Activated CD4-positive, alpha-beta T cell treated with anti-CD3 and anti-CD28 coated beads for 36 hours (primary cell): ENCODE measurements around the gene MGLL. TPM values are rescaled to one million over a fixed set of nuclear protein-coding genes. Genes with fewer than 3 reads are reported as not detected.

Source experiments
- ATAC-seq: fragments of 200-7000 bp; cut with Tn5 transposase; one replicate; pipeline ENCODE4 v1.10.0; 2021; ENCODE audit warnings: mild to moderate bottlenecking, moderate library complexity
- CTCF ChIA-PET: fragments of 350-600 bp; sonication (Branson Sonifier 250); formaldehyde crosslinking; loops from one replicate; lab custom pipeline; 2021; ENCODE audit warnings: antibody characterized with exemption; lab: Charles Lee
- POLR2A ChIA-PET: fragments of 350-600 bp; sonication (Branson Sonifier 250); formaldehyde crosslinking; loops from one replicate; lab custom pipeline; 2021; ENCODE audit warnings: antibody characterized with exemption, inconsistent platforms; lab: Charles Lee
- DNase-seq: peaks from one replicate; pipeline ENCODE4 v3.0.0-alpha.2; 2020
- H3K27ac Mint-ChIP-seq: one replicate; pipeline ENCODE4 v1.8.0; 2021; ENCODE audit warnings: mixed read lengths
- H3K27me3 Mint-ChIP-seq: one replicate; pipeline ENCODE4 v1.8.0; 2021; ENCODE audit warnings: mixed read lengths
- H3K36me3 Mint-ChIP-seq: one replicate; pipeline ENCODE4 v1.8.0; 2021; ENCODE audit warnings: low read depth, mixed read lengths
- H3K4me1 Mint-ChIP-seq: one replicate; pipeline ENCODE4 v1.8.0; 2021; ENCODE audit warnings: mixed read lengths
- H3K4me3 Mint-ChIP-seq: one replicate; pipeline ENCODE4 v1.8.0; 2021; ENCODE audit warnings: mild to moderate bottlenecking, moderate library complexity, mixed read lengths
- H3K9me3 Mint-ChIP-seq: one replicate; pipeline ENCODE4 v1.8.0; 2021; ENCODE audit warnings: low read depth, mixed read lengths
- intact Hi-C, 2 experiments: fragments of 100-400 bp; cut with DNase I in 1 of 2; cut with micrococcal nuclease in 1 of 2; formaldehyde crosslinking; loops; one replicate each; pipeline versions ENCODE4 v1.14.2 to v1.15.1; 2022 to 2024; cut with DNase I, micrococcal nuclease
- total RNA-seq, 2 experiments: library from RNA; stranded (reverse); gene quantifications; one replicate each; pipeline ENCODE4 v1.2.3, GENCODE V29; 2021

MGLL gene
- total RNA-seq, 2 experiments from 2014 or later = 0.49 to 0.50 TPM

DNA sequence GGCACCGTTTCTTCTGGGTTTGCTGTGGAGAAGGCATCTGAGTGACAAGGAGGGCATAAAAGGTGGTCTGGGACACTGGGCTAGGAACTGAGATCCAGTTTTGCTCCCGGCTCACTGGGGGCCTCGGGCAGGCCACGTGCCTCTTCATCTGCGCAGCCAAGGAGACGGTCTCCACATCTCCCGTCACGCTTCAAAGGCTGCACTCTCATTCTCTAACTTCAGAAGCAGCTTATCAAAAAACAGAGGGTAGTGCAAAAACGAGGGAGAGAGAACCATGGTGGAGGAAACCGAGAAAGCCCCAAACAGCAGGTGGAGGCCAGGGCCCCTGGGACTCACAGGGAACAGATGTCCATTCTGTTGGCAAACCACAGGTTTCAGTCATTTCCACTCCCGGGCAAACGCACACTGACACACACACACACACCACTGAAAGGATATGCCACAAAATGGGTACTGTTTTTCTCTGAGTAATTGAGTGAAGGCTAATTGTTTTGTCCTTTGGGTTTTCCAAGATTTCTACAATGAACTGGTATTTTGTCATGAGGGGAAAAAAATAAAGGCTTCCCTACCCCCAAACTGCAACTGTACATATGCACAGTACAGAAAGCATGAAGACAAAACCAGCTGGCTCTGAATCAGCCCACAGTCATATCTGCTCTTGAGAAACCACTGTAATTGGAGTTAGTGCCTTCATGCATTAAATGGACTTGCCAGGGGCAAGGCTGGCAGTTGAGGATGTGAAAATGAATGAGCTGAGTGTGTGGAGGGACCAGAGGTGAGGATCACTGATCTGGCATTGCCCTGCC is 71.9 kb downstream of the MGLL start:
- ChIA-PET CTCF (interaction anchor here (0.6 to 1.0 kb wide), 3 partner anchors 11 to 224 kb away, joined by 3 read pairs; no protein-coding TSS in a partner anchor), POLR2A (no interaction called here)
- DNase-seq (peak; percentile 31), ATAC-seq (peak; percentile 65)
- Mint-ChIP-seq H3K9me3 (no peaks in the 10 kb centered on the region), H3K4me1 (peaks cover 24% of the 10 kb centered on the region), H3K27ac (no peak overlapping the region), H3K27me3 (peaks cover 9% of the 10 kb centered on the region), H3K36me3 (no peaks in the 10 kb centered on the region), H3K4me3 (no peak overlapping the region)
- intact Hi-C loops = no loop called here

DNA sequence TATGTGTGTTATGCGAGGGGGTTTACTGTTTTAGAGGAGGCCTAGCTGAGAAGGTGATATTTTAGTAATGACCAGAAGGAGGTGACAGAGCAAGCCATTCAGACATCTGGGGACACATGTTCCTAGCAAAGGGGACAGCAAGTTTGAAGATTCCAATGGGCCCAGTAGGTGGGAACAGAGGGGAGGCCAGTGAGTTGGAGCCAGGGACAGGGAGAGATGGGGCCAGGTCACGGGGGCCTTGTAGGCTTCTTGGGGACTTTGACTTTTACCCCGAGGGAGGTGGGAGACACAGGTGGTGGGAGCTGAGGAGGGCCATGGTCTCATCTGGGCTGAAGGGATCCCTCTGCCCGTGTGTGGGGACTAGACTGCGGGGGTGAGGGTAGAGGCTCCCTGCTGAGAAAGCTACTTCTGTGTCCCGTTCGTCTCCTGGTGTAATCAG is 72.5 kb downstream of the MGLL start:
- intact Hi-C loops = no loop called here
- no peak for ATAC-seq
- peaks cover 6% of the 10 kb centered on the region for H3K27me3 Mint-ChIP-seq
- POLR2A ChIA-PET = no interaction called here
- H3K36me3 Mint-ChIP-seq = no peaks in the 10 kb centered on the region
- H3K4me3 Mint-ChIP-seq = no peak overlapping the region
- peaks cover 17% of the 10 kb centered on the region for H3K4me1 Mint-ChIP-seq
- H3K27ac Mint-ChIP-seq = no peak overlapping the region
- no peak for DNase-seq
- H3K9me3 Mint-ChIP-seq = no peaks in the 10 kb centered on the region
- CTCF ChIA-PET = interaction anchor here (1.0 kb wide), 1 partner anchor 81 kb away, joined by 3 read pairs; no protein-coding TSS in a partner anchor

DNA sequence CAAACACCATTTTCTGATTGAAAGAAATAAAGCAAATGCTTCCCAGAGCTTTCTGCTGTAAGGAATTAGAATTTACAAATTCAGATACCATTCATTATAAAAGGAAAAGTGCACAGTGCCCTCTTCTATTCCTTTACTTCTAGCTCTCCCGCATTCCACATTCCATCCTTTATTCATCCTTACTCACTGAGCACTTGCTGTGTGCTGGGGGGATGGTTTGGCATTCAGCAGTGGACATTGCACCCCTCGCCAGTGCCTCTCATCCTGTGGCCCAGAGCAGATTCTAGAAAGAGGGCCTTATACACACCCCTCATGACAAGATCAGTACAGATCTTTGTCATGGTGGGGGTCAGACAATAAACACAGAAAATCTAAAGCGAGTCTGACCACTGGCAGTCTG is 73.0 kb downstream of the MGLL start:
- ATAC-seq (no peak), DNase-seq (no peak)
- no peak overlapping the region for H3K27ac Mint-ChIP-seq
- peaks cover 6% of the 10 kb centered on the region for H3K27me3 Mint-ChIP-seq
- H3K4me1 Mint-ChIP-seq = peaks cover 13% of the 10 kb centered on the region
- ChIA-PET POLR2A (no interaction called here), CTCF (interaction anchor here (1.0 kb wide), 1 partner anchor 82 kb away, joined by 3 read pairs; no protein-coding TSS in a partner anchor)
- intact Hi-C loops = no loop called here
- no peaks in the 10 kb centered on the region for H3K9me3 Mint-ChIP-seq
- H3K4me3 Mint-ChIP-seq = no peak overlapping the region
- no peaks in the 10 kb centered on the region for H3K36me3 Mint-ChIP-seq

DNA sequence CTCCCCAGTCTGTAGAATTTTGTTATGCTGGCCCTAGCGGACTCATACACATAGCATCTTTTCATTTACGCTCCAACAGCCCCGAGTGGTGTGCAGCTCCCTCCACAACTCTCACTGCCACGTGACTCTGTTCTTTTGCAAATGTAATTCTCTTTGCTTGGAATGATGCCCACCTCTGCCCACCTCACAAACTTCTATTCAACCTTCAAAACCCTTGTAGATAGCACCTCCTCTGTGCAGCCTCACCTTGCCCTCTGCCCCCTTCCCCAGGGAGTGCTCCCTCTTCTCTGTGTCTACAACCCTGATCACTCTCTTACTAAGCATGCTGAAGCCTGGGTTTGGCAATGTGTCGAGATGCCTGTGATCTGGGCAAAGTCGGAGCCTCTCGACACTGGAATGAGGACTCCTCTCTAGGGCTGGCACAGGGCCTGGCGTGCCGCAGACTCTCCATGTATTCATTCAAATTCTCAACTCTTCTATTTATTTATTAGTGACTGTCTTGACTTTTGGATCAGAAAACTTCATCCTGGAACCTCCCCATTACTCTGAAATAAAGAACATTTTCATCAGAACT is 73.5 kb downstream of the MGLL start:
- no peaks in the 10 kb centered on the region for H3K9me3 Mint-ChIP-seq
- no peak overlapping the region for H3K4me3 Mint-ChIP-seq
- no peaks in the 10 kb centered on the region for H3K36me3 Mint-ChIP-seq
- DNase-seq (no peak), ATAC-seq (no peak)
- H3K27ac Mint-ChIP-seq = no peak overlapping the region
- CTCF ChIA-PET = no interaction called here
- POLR2A ChIA-PET = no interaction called here
- peaks cover 9% of the 10 kb centered on the region for H3K4me1 Mint-ChIP-seq
- intact Hi-C loops = no loop called here
- H3K27me3 Mint-ChIP-seq = peaks cover 6% of the 10 kb centered on the region

DNA sequence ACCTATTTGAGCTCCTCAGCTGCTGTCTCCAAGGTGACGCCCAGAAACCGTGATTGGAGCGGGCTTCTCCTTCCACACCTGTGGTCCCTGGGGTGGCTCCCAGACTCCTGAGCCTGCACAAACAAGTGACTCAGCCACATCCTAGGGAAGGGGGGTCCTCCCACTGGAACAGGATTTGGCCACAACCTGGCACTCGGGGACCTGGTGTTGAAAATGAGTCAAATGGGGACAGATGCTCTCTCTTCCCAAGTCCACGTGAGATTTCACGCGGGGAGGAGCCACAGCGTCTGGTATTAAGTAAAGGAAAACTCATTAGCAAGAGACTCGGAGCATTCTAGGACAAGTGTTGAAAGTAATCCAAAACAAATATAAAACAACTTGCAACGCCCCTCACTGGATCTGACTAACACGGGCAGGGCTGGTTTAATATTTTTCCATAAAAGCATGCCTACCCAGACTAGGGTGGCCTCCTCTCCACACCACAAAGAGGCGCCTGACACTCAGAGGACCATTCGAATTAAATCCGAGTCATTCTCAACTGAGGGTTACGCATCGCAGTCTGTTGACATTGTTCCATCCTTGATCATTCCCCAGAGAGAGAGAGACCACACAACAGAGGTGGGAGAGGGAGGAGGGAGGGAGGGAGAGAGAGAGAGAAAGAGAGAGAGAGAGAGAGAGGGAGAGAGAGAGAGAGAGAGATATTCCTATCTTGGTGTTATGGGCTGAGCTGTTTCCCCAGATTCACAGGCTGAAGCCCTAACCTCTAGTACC is 74.4 kb downstream of the MGLL start:
- no peak overlapping the region for H3K27ac Mint-ChIP-seq
- ChIA-PET POLR2A (no interaction called here), CTCF (no interaction called here)
- DNase-seq (no peak), ATAC-seq (no peak)
- H3K4me1 Mint-ChIP-seq = peaks cover 9% of the 10 kb centered on the region
- no peaks in the 10 kb centered on the region for H3K9me3 Mint-ChIP-seq
- peaks cover 6% of the 10 kb centered on the region for H3K27me3 Mint-ChIP-seq
- intact Hi-C loops = no loop called here
- no peak overlapping the region for H3K4me3 Mint-ChIP-seq
- H3K36me3 Mint-ChIP-seq = no peaks in the 10 kb centered on the region

DNA sequence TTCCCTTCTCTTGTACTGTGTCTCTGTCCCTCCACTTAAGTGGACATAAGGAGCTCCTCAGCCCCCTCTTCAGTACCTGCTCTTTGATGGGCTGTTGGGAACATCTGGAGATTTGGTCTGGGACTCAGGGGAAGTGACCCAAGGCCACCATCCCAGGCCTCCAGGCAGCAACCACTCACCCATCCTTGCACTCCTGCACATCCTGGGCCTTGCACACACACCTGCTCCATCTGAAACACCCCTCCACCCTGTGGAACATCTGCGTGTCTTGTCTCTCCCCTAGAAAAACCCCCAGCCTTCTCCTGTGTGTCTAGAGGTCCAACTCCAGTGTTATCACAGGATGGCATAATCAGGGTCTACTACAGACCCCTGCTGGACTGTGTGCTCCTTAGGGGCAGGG is 75.2 kb downstream of the MGLL start:
- Mint-ChIP-seq H3K9me3 (no peaks in the 10 kb centered on the region), H3K36me3 (no peaks in the 10 kb centered on the region), H3K27ac (no peak overlapping the region), H3K4me1 (peaks cover 9% of the 10 kb centered on the region), H3K27me3 (peaks cover 6% of the 10 kb centered on the region), H3K4me3 (no peak overlapping the region)
- no peak for ATAC-seq
- intact Hi-C loops = no loop called here
- ChIA-PET CTCF (interaction anchor here (0.6 kb wide), 1 partner anchor 154 kb away, joined by 3 read pairs; no protein-coding TSS in a partner anchor), POLR2A (no interaction called here)
- DNase-seq = no peak

DNA sequence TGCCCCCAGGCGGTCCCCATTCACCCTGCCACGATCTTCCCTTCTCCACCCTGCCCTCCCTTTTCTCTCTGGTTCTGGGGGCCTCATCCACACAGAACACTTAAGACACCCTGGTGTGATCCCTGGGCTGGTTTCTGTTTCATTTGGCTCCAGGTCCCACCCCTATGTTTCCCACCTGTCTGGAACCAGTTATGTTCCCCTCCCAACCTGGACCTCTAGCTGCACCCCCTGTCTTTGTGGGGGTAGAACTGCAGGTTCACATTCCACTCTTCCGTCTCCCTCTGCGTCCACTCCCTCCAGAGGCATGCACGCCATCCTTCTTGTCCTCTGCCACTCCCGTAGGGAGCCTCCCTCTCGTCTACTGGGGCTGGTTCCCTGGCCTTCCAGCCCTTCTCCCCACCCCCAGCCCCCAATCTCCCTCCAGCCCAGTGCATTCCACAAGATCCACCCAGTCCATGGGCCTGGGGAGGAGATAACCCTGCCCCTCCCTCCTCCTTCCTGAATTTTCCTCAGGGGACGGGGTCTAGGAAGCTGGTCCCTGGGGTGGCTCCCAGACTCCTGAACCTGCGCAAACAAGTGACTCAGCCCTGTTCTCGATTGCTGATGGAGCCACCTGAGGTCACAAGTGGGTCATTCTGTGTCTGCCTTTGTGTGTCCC is 75.8 kb downstream of the MGLL start:
- intact Hi-C loops = no loop called here
- ChIA-PET CTCF (interaction anchor here (0.6 kb wide), 1 partner anchor 154 kb away, joined by 3 read pairs; no protein-coding TSS in a partner anchor), POLR2A (no interaction called here)
- peaks cover 9% of the 10 kb centered on the region for H3K4me1 Mint-ChIP-seq
- peaks cover 6% of the 10 kb centered on the region for H3K27me3 Mint-ChIP-seq
- H3K4me3 Mint-ChIP-seq = no peak overlapping the region
- no peaks in the 10 kb centered on the region for H3K9me3 Mint-ChIP-seq
- no peaks in the 10 kb centered on the region for H3K36me3 Mint-ChIP-seq
- no peak overlapping the region for H3K27ac Mint-ChIP-seq
- DNase-seq (no peak), ATAC-seq (no peak)

DNA sequence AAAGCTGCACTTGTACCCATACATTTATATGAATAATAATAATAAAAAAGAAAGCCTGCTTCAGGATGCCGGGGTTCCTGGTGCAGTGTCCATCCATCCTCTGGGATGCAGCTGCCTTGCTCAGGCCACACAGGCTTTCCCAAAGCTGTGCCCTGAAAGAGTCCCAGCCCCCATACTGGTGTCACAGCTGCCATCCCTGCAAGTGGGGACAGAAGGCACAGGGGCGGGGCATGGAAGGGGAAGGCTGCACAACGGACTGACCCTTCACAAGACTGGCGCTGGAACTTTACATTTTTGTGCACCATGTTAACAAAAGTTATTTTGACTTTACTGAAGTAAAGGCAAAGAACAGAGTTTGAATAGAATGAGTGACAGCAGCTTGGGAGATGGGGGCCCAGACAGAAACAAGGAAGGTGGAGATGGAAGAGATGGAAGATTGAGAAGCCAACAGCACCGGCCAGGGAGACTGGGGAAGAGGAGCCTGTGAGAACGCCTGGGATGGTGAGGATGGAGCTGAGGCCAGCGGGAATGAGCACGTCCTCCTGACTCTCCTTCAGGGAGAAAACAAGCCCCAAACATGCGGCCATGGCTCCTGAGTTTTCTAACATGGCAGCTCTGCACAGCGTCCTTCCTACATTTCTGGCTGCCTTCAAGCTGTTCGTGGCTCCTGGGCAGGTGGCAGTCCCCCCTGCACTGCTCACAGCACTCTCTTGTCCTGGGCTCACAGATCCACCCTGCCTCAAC is 76.5 kb downstream of the MGLL start:
- no peak for ATAC-seq
- no peak for DNase-seq
- H3K4me3 Mint-ChIP-seq = no peak overlapping the region
- peaks cover 5% of the 10 kb centered on the region for H3K27me3 Mint-ChIP-seq
- H3K4me1 Mint-ChIP-seq = peaks cover 8% of the 10 kb centered on the region
- CTCF ChIA-PET = no interaction called here
- POLR2A ChIA-PET = no interaction called here
- H3K36me3 Mint-ChIP-seq = no peaks in the 10 kb centered on the region
- no peaks in the 10 kb centered on the region for H3K9me3 Mint-ChIP-seq
- H3K27ac Mint-ChIP-seq = no peak overlapping the region
- intact Hi-C loops = no loop called here

DNA sequence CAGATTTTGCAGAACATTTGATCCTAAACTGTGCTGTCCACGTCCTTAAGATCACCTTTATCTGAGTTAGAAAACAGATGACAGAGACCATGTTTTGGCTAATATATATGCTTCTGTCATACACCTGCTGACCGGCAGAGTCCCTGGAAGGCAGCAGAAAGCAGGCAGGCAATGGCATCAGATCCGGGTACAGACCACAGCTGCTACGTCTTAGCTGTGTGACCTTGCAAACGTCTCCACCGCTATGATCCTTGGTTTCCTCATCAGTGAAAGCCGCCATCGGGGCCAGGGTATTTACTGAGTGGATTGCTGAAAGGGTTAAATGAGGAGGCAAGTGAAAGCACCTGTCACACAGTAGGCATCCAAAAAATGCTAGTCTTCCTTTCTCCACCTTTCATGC is 77.4 kb downstream of the MGLL start:
- no peak overlapping the region for H3K27ac Mint-ChIP-seq
- ATAC-seq = no peak
- H3K27me3 Mint-ChIP-seq = peaks cover 5% of the 10 kb centered on the region
- H3K9me3 Mint-ChIP-seq = no peaks in the 10 kb centered on the region
- no peaks in the 10 kb centered on the region for H3K4me1 Mint-ChIP-seq
- H3K4me3 Mint-ChIP-seq = no peak overlapping the region
- intact Hi-C loops = no loop called here
- no peaks in the 10 kb centered on the region for H3K36me3 Mint-ChIP-seq
- DNase-seq = no peak
- ChIA-PET POLR2A (no interaction called here), CTCF (no interaction called here)

DNA sequence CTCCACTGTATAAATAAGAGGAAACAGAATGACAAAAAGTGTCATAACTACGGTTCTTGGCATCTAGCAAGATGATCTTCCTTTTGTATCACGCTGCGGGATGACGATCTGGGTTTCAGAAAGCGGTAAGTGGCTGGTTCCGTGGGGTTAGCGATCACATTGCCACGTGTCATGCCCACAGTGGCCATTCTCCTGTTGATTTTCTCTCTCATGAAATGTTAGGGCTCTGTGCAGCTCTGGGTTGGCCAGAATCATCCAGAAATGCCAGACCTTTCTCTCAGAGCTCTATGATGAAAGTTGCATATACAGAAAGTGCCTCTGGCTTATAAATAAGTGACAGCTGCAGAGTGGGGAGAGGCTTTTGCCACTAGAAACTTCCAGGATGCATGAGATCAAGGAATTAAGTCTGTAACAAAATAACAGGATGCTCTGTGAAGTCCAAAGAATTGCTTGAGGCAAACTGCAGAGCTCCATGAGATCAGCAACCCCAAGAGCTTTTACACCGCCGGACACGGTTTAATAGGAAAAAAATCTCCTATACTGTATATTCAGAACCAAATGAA is 78.0 kb downstream of the MGLL start:
- POLR2A ChIA-PET = no interaction called here
- Mint-ChIP-seq H3K27ac (no peak overlapping the region), H3K4me3 (no peak overlapping the region), H3K27me3 (no peaks in the 10 kb centered on the region), H3K36me3 (no peaks in the 10 kb centered on the region), H3K4me1 (no peaks in the 10 kb centered on the region), H3K9me3 (no peaks in the 10 kb centered on the region)
- CTCF ChIA-PET = no interaction called here
- ATAC-seq = no peak
- no peak for DNase-seq
- intact Hi-C loops = no loop called here
